GM15510 (cell line): ENCODE results near the gene TBC1D22A.

Source experiments
- POLR2A ChIP-seq: IDR thresholded peaks from 3 replicates; pipeline ENCODE4 v1.6.1; 2011; ENCODE audit warnings: borderline replicate concordance; ENCODE audit not compliant: insufficient read length; ENCODE audit errors: extremely low read depth

The TBC1D22A gene

GRCh38 chr22:46770726-46771125 is 8.3 kb downstream of the TBC1D22A start:
- TF ChIP-seq POLR2A = no peak

GRCh38 chr22:46773076-46773475 is 10.6 kb downstream of the TBC1D22A start:
- no peak for TF ChIP-seq POLR2A

- peak; percentile 8 for TF ChIP-seq POLR2A
Measured at GRCh38 chr22:46774253-46774979, 12.0 kb downstream of the TBC1D22A start.

- TF ChIP-seq POLR2A = no peak
Measured at GRCh38 chr22:46774980-46775849, 12.8 kb downstream of the TBC1D22A start.

DNA sequence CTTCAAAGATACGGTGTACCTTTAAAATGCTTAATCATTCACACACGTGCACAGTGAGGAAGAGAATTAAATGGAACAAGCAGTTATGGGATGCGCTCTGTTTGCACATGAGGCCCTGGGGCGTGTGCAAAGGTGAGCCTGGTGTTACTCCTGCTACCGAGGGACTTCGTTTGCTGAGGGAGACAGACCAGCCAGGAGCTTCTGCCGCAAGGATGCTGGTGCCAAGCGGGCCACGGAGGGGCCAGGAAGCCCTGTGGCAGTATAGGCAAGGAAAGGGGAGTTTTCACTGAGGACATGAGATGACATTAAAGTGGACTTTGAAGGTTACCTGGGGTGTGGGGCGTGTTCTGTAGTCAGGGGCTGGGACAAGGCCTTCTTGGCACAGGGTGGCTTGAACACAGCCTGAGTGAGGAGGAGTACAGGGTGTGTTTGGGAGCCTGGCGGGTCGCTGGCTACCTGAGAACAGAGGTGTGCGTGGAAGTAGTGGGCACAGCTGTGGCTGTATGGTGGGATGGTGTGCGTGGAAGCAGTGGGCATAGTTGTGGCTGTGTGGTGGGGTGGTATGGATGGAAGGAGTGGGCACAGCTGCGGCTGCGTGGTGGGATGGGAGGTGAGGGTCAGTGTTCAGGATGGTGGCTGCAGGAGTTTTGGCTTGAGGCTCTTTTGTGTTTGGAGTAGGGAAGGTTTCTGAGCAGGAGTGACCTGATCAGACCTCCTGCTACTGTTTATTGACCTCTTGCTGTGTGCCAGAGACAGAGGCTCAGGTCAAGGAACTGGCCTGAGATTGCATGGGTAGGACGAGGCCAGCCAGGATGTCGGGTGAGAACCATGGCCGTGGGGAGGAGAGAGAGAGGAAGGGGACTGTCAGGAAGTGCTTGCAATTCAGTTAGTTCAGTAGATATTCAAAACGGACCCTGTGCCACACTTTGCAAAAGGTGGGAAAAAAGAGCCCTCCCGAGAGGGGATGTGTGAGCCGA is 13.7 kb downstream of the TBC1D22A start:
- TF ChIP-seq POLR2A = no peak

- no peak for TF ChIP-seq POLR2A
Measured at GRCh38 chr22:46776876-46777608, 14.6 kb downstream of the TBC1D22A start.

- no peak for TF ChIP-seq POLR2A
Measured at GRCh38 chr22:46777609-46777970, 15.1 kb downstream of the TBC1D22A start.

- TF ChIP-seq POLR2A = no peak
Measured at GRCh38 chr22:46779023-46779422, 16.6 kb downstream of the TBC1D22A start.

GRCh38 chr22:46779651-46780050 is 17.2 kb downstream of the TBC1D22A start:
- TF ChIP-seq POLR2A = no peak

GRCh38 chr22:46780453-46780852 is 18.0 kb downstream of the TBC1D22A start:
- TF ChIP-seq POLR2A = no peak

DNA sequence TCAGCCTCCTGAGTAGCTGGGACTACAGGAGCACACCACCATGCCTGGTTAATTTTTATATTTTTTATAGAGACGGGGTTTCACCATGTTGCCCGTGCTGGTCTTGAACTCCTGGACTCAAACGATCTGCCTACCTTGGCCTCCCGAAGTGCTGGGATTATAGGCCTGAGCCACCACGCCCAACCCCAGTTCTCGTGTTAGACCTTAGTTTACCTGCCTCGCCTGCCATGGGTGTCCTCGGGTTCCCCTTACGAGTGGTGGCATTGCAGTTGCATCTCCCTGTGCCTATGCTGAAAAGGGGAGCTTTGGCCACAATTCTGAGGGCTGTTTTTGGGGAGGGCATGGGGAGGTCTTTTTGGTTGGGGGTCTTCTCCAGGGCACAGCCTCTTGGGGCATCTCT is 18.8 kb downstream of the TBC1D22A start:
- TF ChIP-seq POLR2A = no peak

- TF ChIP-seq POLR2A = no peak
Measured at GRCh38 chr22:46783721-46784120, 21.3 kb downstream of the TBC1D22A start.

- no peak for TF ChIP-seq POLR2A
Measured at GRCh38 chr22:46788441-46789172, 26.2 kb downstream of the TBC1D22A start.
